Keratinocyte (primary cell): Measurements from ENCODE around the gene GNLY. TPM values are rescaled to one million over a fixed set of nuclear protein-coding genes. Genes with fewer than 3 reads are reported as not detected.
"Not testable (repeated sequence)": the region's sequence is repeated elsewhere in the genome, so short reads cannot be mapped to it uniquely, and the experiment has no call there.

Source experiments
- DNase-seq: peaks from one replicate; pipeline ENCODE4 v3.0.0-alpha.2; 2011; ENCODE audit warnings: low read depth, missing footprints, low spot score
- FAIRE-seq: peaks from 2 replicates; lab custom pipeline; 2011; peaks lifted over from hg19 to GRCh38; lab: Jason Lieb, UNC
- H2AFZ ChIP-seq: 2 replicates; pipeline ENCODE4 v1.6.0; 2012; ENCODE audit warnings: low read length, control low read depth, inconsistent platforms; ENCODE audit not compliant: control insufficient read depth
- H3K27ac ChIP-seq: 2 replicates; pipeline ENCODE4 v1.5.1; 2011; ENCODE audit warnings: low read length; ENCODE audit not compliant: control insufficient read depth, insufficient read depth
- H3K27me3 ChIP-seq: 3 replicates; pipeline ENCODE4 v1.6.0; 2011; ENCODE audit warnings: low read length; ENCODE audit not compliant: control insufficient read depth, insufficient read depth; ENCODE audit errors: extremely low read depth
- H3K36me3 ChIP-seq, 2 experiments: 2 replicates in 1 of 2; 3 replicates in 1 of 2; pipeline ENCODE4 v1.5.1; 2011; ENCODE audit warnings: low read length in 2 of 2, mild to moderate bottlenecking in 1 of 2; ENCODE audit not compliant: control insufficient read depth in 2 of 2, insufficient read depth in 2 of 2; ENCODE audit errors: extremely low read depth in 1 of 2
- H3K4me1 ChIP-seq: 3 replicates; pipeline ENCODE4 v1.5.1; 2011; ENCODE audit warnings: low read length; ENCODE audit not compliant: control insufficient read depth, insufficient read depth; ENCODE audit errors: extremely low read depth
- H3K4me2 ChIP-seq: 3 replicates; pipeline ENCODE4 v1.6.0; 2011; ENCODE audit warnings: low read depth, low read length; ENCODE audit not compliant: control insufficient read depth, insufficient read depth; ENCODE audit errors: extremely low read depth
- H3K4me3 ChIP-seq, 3 experiments: fragments of 200-600 bp in 1 of 3; sonication (generic) in 1 of 3; 2 replicates in 2 of 3; 3 replicates in 1 of 3; pipeline ENCODE4 v1.5.1; 2011 to 2016; ENCODE audit warnings: low read length in 3 of 3, mild to moderate bottlenecking in 3 of 3, control low read depth in 2 of 3, inconsistent platforms in 1 of 3, low read depth in 1 of 3, mixed read lengths in 1 of 3, mixed run types in 1 of 3, moderate library complexity in 1 of 3; ENCODE audit not compliant: control insufficient read depth in 2 of 3, insufficient read depth in 2 of 3; ENCODE audit errors: extremely low read depth in 1 of 3
- H3K79me2 ChIP-seq: 2 replicates; pipeline ENCODE4 v1.6.0; 2012; ENCODE audit warnings: low read length; ENCODE audit not compliant: control insufficient read depth, insufficient read depth
- H3K9ac ChIP-seq: 3 replicates; pipeline ENCODE4 v1.6.0; 2011; ENCODE audit warnings: low read length; ENCODE audit not compliant: control insufficient read depth, insufficient read depth; ENCODE audit errors: extremely low read depth
- H3K9me1 ChIP-seq: 3 replicates; pipeline ENCODE4 v1.6.0; 2011; ENCODE audit warnings: low read length; ENCODE audit not compliant: control insufficient read depth, insufficient read depth; ENCODE audit errors: extremely low read depth
- H3K9me3 ChIP-seq: 2 replicates; pipeline ENCODE4 v1.5.1; 2012; ENCODE audit warnings: low read depth, low read length; ENCODE audit not compliant: control insufficient read depth
- H4K20me1 ChIP-seq: 3 replicates; pipeline ENCODE4 v1.6.0; 2011; ENCODE audit warnings: low read length; ENCODE audit not compliant: control insufficient read depth, insufficient read depth; ENCODE audit errors: extremely low read depth
- EZH2 ChIP-seq: IDR thresholded peaks from one replicate; pipeline ENCODE4 v1.6.1; 2012; ENCODE audit warnings: inconsistent platforms, mild to moderate bottlenecking, low read length, moderate library complexity
- dilution Hi-C: fragments of 300-500 bp; cut with MboI; formaldehyde crosslinking; loops from one replicate; pipeline ENCODE4 v1.7.0; 2020; ENCODE audit warnings: low sequenced_read_pairs; ENCODE audit not compliant: extremely low pct_ligation_motif_present
- polyA plus RNA-seq, 5 experiments: library from polyadenylated mRNA; depleted of rRNA in 3 of 5; stranded (reverse) in 3 of 5; stranded (forward) in 1 of 5; unstranded in 1 of 5; fragments of >200 nt; gene quantifications; 1 replicate in 1 of 5; 2 replicates in 3 of 5; 3 replicates in 1 of 5; pipeline versions ENCODE4 v1.2.1 to v1.2.3, GENCODE V29; 2011 to 2012; ENCODE audit warnings: missing spikeins in 2 of 5, low read depth in 1 of 5, low replicate concordance in 1 of 5
- TF ChIP-seq, protein P1 (sequence below), 3 experiments: IDR thresholded peaks in 1 of 3; conservative IDR thresholded peaks in 1 of 3; optimal IDR thresholded peaks in 1 of 3; 2 replicates in 2 of 3; 3 replicates in 1 of 3; pipeline versions ENCODE3 to v1.5.1; 2011; ENCODE audit warnings: low read length in 3 of 3, mild to moderate bottlenecking in 3 of 3, moderate library complexity in 2 of 3, control low read depth in 1 of 3, inconsistent platforms in 1 of 3; ENCODE audit not compliant: insufficient read depth in 2 of 3; ENCODE audit errors: extremely low read depth in 1 of 3

The GNLY gene
- polyA plus RNA-seq, 1 donor (not counting 4 experiments of a cell fraction or from before 2014, with no cell fraction given) = not detected

DNA sequence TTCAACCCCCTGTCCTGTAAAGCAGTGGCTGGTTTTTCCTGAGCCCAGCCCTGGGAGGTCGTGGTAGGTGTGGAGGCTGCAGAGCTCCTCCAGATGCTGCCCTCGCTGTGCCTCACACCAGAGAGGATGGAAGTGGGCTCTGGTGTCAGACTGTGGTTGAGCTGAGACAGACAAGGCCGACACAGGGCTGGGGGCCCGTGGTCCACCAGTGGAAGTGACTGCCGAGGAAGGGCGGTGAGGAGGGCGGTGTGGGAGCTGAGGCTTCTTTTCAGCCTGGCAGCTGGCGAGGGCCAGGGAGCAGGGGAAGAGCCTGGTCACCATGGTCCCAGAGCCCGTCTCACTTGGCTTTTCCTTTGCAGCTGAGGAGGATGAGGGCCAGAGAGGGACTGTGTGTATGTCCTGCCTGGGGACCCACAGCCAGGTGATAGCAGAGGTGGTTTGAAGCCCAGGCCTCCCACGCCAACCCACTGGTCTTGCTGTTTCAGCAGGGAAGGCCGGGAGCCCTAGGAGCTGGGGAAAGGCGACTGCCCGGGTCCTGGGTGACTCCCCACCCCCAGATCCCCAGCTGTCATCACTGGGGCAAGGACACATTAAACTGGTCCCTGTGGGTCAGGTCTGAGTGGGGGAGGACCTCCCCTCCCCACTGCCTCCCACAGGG is 34.7 kb upstream of the GNLY start:
- Histone ChIP-seq H3K36me3 (peaks cover 5 to 13% of the 10 kb centered on the region in 2 experiments), H3K9me1 (no peaks in the 10 kb centered on the region), H3K27ac (no peak overlapping the region), H3K4me3 (no peak overlapping the region), H3K9ac (no peak overlapping the region), H3K9me3 (no peaks in the 10 kb centered on the region), H4K20me1 (no peaks in the 10 kb centered on the region), H2AFZ (no peak overlapping the region), H3K4me1 (no peaks in the 10 kb centered on the region), H3K4me2 (no peak overlapping the region), H3K79me2 (no peaks in the 10 kb centered on the region), H3K27me3 (no peaks in the 10 kb centered on the region)
- no peak for DNase-seq
- dilution Hi-C loops = no loop called here
- TF ChIP-seq EZH2 = no peak
- TF ChIP-seq, protein P1, sequence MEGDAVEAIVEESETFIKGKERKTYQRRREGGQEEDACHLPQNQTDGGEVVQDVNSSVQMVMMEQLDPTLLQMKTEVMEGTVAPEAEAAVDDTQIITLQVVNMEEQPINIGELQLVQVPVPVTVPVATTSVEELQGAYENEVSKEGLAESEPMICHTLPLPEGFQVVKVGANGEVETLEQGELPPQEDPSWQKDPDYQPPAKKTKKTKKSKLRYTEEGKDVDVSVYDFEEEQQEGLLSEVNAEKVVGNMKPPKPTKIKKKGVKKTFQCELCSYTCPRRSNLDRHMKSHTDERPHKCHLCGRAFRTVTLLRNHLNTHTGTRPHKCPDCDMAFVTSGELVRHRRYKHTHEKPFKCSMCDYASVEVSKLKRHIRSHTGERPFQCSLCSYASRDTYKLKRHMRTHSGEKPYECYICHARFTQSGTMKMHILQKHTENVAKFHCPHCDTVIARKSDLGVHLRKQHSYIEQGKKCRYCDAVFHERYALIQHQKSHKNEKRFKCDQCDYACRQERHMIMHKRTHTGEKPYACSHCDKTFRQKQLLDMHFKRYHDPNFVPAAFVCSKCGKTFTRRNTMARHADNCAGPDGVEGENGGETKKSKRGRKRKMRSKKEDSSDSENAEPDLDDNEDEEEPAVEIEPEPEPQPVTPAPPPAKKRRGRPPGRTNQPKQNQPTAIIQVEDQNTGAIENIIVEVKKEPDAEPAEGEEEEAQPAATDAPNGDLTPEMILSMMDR (optimal IDR thresholded peaks at IDR 0.05 in 1 of 3, IDR thresholded peaks at IDR 0.05 in 1 of 3, conservative IDR thresholded peaks at IDR 0.05 in 1 of 3; ENCODE audit: extremely low read depth in 1 of 3, insufficient read depth in 2 of 3, low read length in 3 of 3) = no peak
- no peak for FAIRE-seq

DNA sequence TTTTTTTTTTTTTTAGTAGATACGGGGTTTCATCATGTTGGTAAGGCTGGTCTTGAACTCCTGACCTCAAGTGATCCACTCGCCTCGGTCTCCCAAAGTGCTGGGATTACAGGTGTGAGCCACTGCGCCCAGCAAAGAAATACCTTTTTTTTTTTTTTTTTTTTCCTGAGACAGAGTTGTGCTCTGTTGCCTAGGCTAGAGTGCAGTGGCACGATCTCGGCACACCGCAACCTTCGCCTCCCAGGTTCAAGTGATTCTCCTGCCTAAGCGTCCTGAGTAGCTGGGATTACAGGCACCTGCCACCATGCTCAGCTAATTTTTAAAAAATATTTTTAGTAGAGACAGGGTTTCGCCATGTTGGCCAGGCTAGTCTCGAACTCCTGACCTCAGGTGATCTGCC is 33.9 kb upstream of the GNLY start:
- H3K27me3 ChIP-seq, DNase-seq, dilution Hi-C loops, H3K79me2 ChIP-seq, H3K27ac ChIP-seq, H4K20me1 ChIP-seq, H3K9ac ChIP-seq, H3K4me1 ChIP-seq, H2AFZ ChIP-seq, H3K4me2 ChIP-seq, H3K9me1 ChIP-seq, H3K9me3 ChIP-seq, H3K4me3 ChIP-seq, FAIRE-seq: not testable (repeated sequence)
- peaks cover 5 to 13% of the 10 kb centered on the region in 2 experiments for H3K36me3 ChIP-seq

DNA sequence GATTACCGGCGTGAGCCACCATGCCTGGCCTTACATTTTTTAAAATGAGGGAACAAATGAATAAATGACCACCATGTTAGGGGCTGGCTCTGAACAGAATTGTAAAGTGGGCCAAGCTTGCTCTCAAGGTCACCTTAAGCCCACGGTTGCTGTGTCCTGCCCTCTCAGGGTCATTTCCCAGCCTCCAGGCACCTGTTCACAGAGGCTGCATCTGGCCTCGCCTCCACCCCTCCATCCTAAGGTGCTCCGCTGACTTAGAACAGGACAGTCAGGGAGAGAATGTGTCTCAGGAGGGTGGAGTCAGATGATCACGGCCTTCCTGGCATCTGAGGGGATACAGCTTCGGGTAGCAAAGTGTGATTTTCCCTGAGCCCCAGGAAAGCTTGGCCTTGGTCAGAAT is 33.4 kb upstream of the GNLY start:
- Histone ChIP-seq H3K4me3 (no peak overlapping the region), H3K9me1 (no peaks in the 10 kb centered on the region), H3K36me3 (peaks cover 2 to 11% of the 10 kb centered on the region in 2 experiments), H4K20me1 (no peaks in the 10 kb centered on the region), H2AFZ (no peak overlapping the region), H3K9ac (no peak overlapping the region), H3K9me3 (no peaks in the 10 kb centered on the region), H3K79me2 (no peaks in the 10 kb centered on the region), H3K27me3 (no peaks in the 10 kb centered on the region), H3K4me1 (no peaks in the 10 kb centered on the region), H3K4me2 (no peak overlapping the region), H3K27ac (no peak overlapping the region)
- dilution Hi-C loops = no loop called here
- FAIRE-seq (no peak), DNase-seq (no peak)
- TF ChIP-seq, protein P1 (optimal IDR thresholded peaks at IDR 0.05 in 1 of 3, IDR thresholded peaks at IDR 0.05 in 1 of 3, conservative IDR thresholded peaks at IDR 0.05 in 1 of 3; ENCODE audit: extremely low read depth in 1 of 3, insufficient read depth in 2 of 3, low read length in 3 of 3) = no peak
- TF ChIP-seq EZH2 = no peak
